GM12801 (cell line): ENCODE data around the gene FHOD3.

Source experiments
- TF ChIP-seq, protein P1 (sequence below): IDR thresholded peaks from one replicate; pipeline ENCODE4 v1.5.1; 2011; ENCODE audit warnings: control low read depth; ENCODE audit not compliant: insufficient read length; ENCODE audit errors: extremely low read depth

Gene FHOD3

DNA sequence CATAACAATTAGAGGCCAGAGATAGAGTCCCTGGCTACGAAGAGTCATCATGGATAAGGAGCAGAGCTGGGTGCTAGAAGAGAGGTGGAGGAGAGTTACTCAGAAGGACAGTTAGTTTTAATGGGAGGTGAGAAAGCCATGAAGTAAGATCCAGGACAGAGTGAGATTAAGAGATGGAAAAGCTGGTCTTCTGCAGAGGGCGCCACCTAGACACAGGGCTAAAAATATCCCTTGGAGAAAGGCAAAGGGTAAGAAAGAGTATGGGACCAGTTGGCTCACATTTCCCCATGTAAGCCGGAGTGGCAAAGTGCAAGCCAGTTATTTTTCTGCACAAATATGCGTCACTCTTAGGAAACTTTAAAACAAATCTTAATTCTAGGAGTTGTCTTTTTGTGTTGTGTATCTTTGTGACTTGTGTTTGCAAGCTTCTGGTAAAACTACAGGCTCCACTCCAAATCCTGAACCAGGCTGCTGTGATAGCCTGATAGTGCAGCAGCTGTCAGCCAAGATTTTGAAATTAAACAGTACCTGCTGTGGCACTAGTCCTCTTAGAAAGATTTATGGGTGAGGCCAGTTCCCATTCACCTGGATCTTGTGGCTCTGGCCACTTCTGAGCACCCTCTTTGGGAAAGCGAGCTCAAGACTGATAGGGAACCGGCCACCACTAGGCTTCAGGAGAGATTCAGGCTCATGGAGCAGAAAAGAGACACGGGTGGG is 327.1 kb downstream of the FHOD3 start:
- TF ChIP-seq, protein P1, sequence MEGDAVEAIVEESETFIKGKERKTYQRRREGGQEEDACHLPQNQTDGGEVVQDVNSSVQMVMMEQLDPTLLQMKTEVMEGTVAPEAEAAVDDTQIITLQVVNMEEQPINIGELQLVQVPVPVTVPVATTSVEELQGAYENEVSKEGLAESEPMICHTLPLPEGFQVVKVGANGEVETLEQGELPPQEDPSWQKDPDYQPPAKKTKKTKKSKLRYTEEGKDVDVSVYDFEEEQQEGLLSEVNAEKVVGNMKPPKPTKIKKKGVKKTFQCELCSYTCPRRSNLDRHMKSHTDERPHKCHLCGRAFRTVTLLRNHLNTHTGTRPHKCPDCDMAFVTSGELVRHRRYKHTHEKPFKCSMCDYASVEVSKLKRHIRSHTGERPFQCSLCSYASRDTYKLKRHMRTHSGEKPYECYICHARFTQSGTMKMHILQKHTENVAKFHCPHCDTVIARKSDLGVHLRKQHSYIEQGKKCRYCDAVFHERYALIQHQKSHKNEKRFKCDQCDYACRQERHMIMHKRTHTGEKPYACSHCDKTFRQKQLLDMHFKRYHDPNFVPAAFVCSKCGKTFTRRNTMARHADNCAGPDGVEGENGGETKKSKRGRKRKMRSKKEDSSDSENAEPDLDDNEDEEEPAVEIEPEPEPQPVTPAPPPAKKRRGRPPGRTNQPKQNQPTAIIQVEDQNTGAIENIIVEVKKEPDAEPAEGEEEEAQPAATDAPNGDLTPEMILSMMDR = no peak

DNA sequence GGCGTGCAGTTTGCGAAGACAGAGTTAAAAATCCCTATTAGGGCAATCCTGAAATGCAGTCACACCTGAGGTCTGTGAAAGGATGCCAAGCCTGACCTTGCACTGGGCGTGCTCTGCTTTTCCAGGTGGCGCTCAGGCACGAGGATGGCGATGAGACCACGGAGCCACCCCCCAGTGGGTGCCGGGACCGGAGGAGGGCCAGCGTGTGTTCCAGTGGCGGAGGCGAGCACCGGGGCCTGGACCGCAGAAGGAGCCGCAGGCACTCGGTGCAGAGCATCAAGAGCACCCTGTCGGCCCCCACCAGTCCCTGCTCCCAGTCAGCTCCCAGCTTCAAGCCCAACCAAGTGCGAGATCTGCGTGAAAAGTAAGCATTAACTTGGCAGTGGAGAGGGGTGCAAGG is 327.9 kb downstream of the FHOD3 start:
- TF ChIP-seq, protein P1 = no peak

DNA sequence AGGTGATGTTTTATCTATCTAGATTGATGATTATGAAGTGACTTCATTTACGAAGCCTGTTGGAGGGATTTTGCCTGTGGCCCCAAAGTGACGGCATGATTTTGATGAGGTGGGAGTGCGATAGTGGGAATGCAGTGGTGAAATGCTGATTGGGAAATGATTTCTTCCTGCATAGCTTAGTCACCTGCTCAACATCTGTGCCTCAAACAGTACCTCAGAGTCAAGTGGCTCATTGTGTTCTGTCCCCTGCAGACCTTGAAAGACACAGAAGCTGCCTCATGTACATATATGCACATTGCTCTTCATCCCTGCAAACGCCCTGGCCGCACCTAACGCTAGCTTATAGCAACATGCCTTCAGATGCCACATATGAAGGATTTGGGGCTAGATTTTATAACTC is 330.1 kb downstream of the FHOD3 start:
- TF ChIP-seq, protein P1 = no peak

DNA sequence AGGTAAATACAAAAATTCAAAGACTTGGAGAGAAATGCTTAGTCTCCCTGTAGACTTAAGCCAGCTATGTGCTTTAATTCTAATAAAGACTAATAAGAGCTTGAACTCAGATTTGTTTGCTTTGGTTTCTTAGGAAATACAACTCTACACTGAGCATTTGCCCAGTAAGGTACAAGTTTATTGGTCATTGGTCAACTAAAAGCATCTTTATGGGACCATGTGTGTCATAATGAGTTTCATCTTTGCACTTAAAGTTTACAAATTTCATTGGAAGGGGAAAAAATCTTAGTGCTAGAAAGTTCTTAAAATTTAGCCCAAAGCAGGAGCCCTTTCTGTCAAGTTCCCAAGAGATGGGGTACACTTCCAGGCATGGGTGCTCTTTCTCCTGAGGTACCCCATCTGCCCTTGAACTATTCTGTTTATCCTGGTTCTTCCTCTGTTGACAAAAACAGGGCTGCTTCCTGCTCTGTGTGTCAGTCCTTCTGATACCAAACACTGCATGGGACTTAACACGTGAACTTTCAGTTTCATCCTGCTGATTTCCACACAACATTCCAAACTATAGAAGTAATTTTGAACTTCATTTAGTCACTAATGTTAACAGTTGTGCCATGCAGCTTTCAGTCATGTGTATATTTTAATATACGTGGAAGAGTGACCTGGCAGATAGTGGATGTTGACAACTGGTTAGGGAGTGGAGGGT is 331.1 kb downstream of the FHOD3 start:
- TF ChIP-seq, protein P1 = no peak

DNA sequence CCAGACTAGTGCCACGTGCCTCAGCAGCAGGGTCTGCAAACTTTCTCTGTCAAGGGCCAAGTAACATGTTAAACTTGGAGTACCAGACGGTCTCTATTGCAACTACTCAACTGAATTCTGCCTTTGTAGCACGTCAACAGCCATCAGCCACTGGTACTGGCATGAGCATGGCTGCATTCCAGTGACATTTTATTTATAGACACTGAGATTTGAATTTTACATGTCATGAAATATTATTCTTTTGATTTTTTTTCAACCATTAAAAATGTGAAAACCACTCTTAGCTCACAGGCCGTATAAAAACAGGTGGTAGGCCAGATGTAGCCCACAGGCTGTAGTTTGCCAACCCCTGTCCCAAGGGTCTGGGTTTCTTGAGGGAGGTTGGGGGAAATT is 331.6 kb downstream of the FHOD3 start:
- TF ChIP-seq, protein P1 = no peak

DNA sequence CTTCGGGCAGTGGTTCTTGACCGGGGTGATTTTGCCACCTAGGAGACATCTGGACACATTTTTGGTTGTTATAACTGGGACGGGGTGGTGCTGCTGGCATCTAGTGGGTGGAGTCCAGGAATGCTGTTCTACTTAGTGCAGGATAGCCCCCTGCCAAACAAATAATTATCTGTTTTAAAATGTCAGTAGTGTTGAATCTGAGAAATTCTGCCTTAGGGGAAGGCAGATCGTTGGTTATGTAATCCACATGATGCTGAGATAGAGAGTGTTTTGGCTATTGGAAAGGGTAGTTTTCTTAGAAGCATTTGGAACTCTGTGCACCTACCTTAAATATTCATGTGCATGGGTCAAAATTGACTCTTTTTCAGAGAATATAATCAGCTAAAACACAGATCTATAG is 332.3 kb downstream of the FHOD3 start:
- TF ChIP-seq, protein P1 = no peak

DNA sequence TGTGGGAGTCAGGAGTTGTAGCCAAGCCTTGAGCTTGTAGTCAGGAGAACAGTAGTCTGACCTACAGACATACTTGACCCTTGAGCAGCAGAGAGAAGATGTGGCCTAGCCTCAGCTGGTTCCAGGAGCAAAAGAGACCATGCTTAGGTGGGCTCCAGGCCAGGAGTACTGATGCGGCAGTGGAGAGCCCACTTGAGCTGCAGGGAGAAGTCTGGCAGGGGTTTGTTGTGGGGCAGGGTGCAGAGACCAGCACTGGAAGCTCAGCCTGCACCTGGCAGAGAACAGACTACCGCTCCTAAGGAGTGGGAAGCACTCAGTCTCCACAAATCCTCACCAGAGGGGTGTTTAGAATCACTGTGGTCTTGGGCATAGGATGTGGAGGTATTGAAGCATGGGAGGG is 333.4 kb downstream of the FHOD3 start:
- TF ChIP-seq, protein P1 = no peak
